Transverse colon (tissue), 4 donors: Measurements from ENCODE around the gene MTG2.

Experiments
- CTCF ChIP-seq, 5 experiments: fragments of 200-600 bp in 3 of 5; fragments of 450-650 bp in 2 of 5; sonication (generic) in 3 of 5; IDR thresholded peaks; 1 replicate in 2 of 5; 2 replicates in 3 of 5; pipeline ENCODE4 v1.5.1; 2016 to 2017; ENCODE audit warnings: antibody characterized with exemption in 5 of 5, inconsistent platforms in 3 of 5, mild to moderate bottlenecking in 2 of 5, moderate library complexity in 1 of 5
- EP300 ChIP-seq: sonication (generic); formaldehyde crosslinking; IDR thresholded peaks from one replicate; pipeline ENCODE4 v1.6.1; 2017; ENCODE audit warnings: antibody characterized with exemption, low read depth
- POLR2A ChIP-seq: fragments of 450-650 bp; IDR thresholded peaks from one replicate; pipeline ENCODE4 v1.6.1; 2016; ENCODE audit warnings: antibody characterized with exemption, mild to moderate bottlenecking, moderate library complexity
- POLR2AphosphoS5 ChIP-seq, 3 donors: sonication (generic); formaldehyde crosslinking; IDR thresholded peaks; one replicate each; pipeline ENCODE4 v1.6.1; 2016; ENCODE audit warnings: antibody characterized with exemption in 3 of 3

GRCh38 chr20:62158088-62158400 is 24.8 kb upstream of the MTG2 start:
- TF ChIP-seq POLR2A (no peak), CTCF (IDR thresholded peaks at IDR 0.05) (no peak), POLR2AphosphoS5 (IDR thresholded peaks at IDR 0.05) (no peak), EP300 (no peak)
